Measurements from ENCODE around the gene FAM98B. TPM values are rescaled to one million over a fixed set of nuclear protein-coding genes. Genes with fewer than 3 reads are reported as not detected.

Gene FAM98B
- polyA plus RNA-seq, 1 donor (not counting 4 experiments of a cell fraction or from before 2014, with no cell fraction given), result 22.2 TPM

- H3K4me3 ChIP-seq (ENCODE audit: control insufficient read depth in 2 of 3, extremely low read depth in 1 of 3, insufficient read depth in 2 of 3, low read depth in 1 of 3, low read length in 3 of 3), result peak overlapping the region in 1 of 3 experiments; percentile 58
- no peak overlapping the region for H3K9ac ChIP-seq (ENCODE audit: control insufficient read depth, extremely low read depth, insufficient read depth, low read length)
- no peaks in the 10 kb centered on the region for H3K36me3 ChIP-seq (ENCODE audit: control insufficient read depth in 2 of 2, extremely low read depth in 1 of 2, insufficient read depth in 2 of 2, low read length in 2 of 2)
- peak overlapping the region; percentile 96 for H2AFZ ChIP-seq (ENCODE audit: control insufficient read depth, low read length)
- DNase-seq (ENCODE audit: low read depth, low spot score), result no peak
- FAIRE-seq, result peak; percentile 86
- H3K27ac ChIP-seq (ENCODE audit: control insufficient read depth, insufficient read depth, low read length), result peak overlapping the region; percentile 22
- no peaks in the 10 kb centered on the region for H3K9me3 ChIP-seq (ENCODE audit: control insufficient read depth, low read depth, low read length)
- no peaks in the 10 kb centered on the region for H3K9me1 ChIP-seq (ENCODE audit: control insufficient read depth, extremely low read depth, insufficient read depth, low read length)
- dilution Hi-C loops (cut with MboI; ENCODE audit: extremely low pct_ligation_motif_present, low sequenced_read_pairs), result no loop called here
- H3K4me2 ChIP-seq (ENCODE audit: control insufficient read depth, extremely low read depth, insufficient read depth, low read depth, low read length), result peak overlapping the region; percentile 89
- peaks cover 3% of the 10 kb centered on the region for H3K27me3 ChIP-seq (ENCODE audit: control insufficient read depth, extremely low read depth, insufficient read depth, low read length)
- no peaks in the 10 kb centered on the region for H4K20me1 ChIP-seq (ENCODE audit: control insufficient read depth, extremely low read depth, insufficient read depth, low read length)
- peaks cover 10% of the 10 kb centered on the region for H3K4me1 ChIP-seq (ENCODE audit: control insufficient read depth, extremely low read depth, insufficient read depth, low read length)
- no peaks in the 10 kb centered on the region for H3K79me2 ChIP-seq (ENCODE audit: control insufficient read depth, insufficient read depth, low read length)
- no peak for TF ChIP-seq CTCF (optimal IDR thresholded peaks at IDR 0.05 in 1 of 3, IDR thresholded peaks at IDR 0.05 in 1 of 3, conservative IDR thresholded peaks at IDR 0.05 in 1 of 3; ENCODE audit: extremely low read depth in 1 of 3, insufficient read depth in 2 of 3, low read length in 3 of 3)
- TF ChIP-seq EZH2 (IDR thresholded peaks at IDR 0.05; ENCODE audit: low read length), result no peak
These were observed 77.6 kb downstream of the FAM98B start for GRCh38 chr15:38531509-38531908.

- TF ChIP-seq EZH2 (IDR thresholded peaks at IDR 0.05; ENCODE audit: low read length), result no peak
- no peak for TF ChIP-seq CTCF (optimal IDR thresholded peaks at IDR 0.05 in 1 of 3, IDR thresholded peaks at IDR 0.05 in 1 of 3, conservative IDR thresholded peaks at IDR 0.05 in 1 of 3; ENCODE audit: extremely low read depth in 1 of 3, insufficient read depth in 2 of 3, low read length in 3 of 3)
- Histone ChIP-seq H3K4me3 (ENCODE audit: control insufficient read depth in 2 of 3, extremely low read depth in 1 of 3, insufficient read depth in 2 of 3, low read depth in 1 of 3, low read length in 3 of 3) (no peak overlapping the region), H3K4me2 (ENCODE audit: control insufficient read depth, extremely low read depth, insufficient read depth, low read depth, low read length) (no peak overlapping the region), H3K27ac (ENCODE audit: control insufficient read depth, insufficient read depth, low read length) (no peak overlapping the region), H3K4me1 (ENCODE audit: control insufficient read depth, extremely low read depth, insufficient read depth, low read length) (peaks cover 10% of the 10 kb centered on the region), H3K9me1 (ENCODE audit: control insufficient read depth, extremely low read depth, insufficient read depth, low read length) (no peaks in the 10 kb centered on the region), H4K20me1 (ENCODE audit: control insufficient read depth, extremely low read depth, insufficient read depth, low read length) (no peaks in the 10 kb centered on the region), H3K9me3 (ENCODE audit: control insufficient read depth, low read depth, low read length) (no peaks in the 10 kb centered on the region), H2AFZ (ENCODE audit: control insufficient read depth, low read length) (no peak overlapping the region), H3K79me2 (ENCODE audit: control insufficient read depth, insufficient read depth, low read length) (no peaks in the 10 kb centered on the region), H3K27me3 (ENCODE audit: control insufficient read depth, extremely low read depth, insufficient read depth, low read length) (no peaks in the 10 kb centered on the region), H3K36me3 (ENCODE audit: control insufficient read depth in 2 of 2, extremely low read depth in 1 of 2, insufficient read depth in 2 of 2, low read length in 2 of 2) (no peaks in the 10 kb centered on the region), H3K9ac (ENCODE audit: control insufficient read depth, extremely low read depth, insufficient read depth, low read length) (no peak overlapping the region)
- FAIRE-seq, result no peak
- dilution Hi-C loops (cut with MboI; ENCODE audit: extremely low pct_ligation_motif_present, low sequenced_read_pairs), result no loop called here
- no peak for DNase-seq (ENCODE audit: low read depth, low spot score)
These were observed 78.8 kb downstream of the FAM98B start for GRCh38 chr15:38532728-38533127.
